GM18498 (cell line): ENCODE data around the gene SLC35F4.
"Not testable (repeated sequence)": the region's sequence is repeated elsewhere in the genome, so short reads cannot be mapped to it uniquely, and the experiment has no call there.

Experiments
- ATAC-seq: cut with Tn5 transposase; IDR thresholded peaks from one replicate; pipeline ENCODE4 v1.9.1; 2021; ENCODE audit warnings: mild to moderate bottlenecking, moderate library complexity; ENCODE audit not compliant: unreplicated experiment

SLC35F4 gene

DNA sequence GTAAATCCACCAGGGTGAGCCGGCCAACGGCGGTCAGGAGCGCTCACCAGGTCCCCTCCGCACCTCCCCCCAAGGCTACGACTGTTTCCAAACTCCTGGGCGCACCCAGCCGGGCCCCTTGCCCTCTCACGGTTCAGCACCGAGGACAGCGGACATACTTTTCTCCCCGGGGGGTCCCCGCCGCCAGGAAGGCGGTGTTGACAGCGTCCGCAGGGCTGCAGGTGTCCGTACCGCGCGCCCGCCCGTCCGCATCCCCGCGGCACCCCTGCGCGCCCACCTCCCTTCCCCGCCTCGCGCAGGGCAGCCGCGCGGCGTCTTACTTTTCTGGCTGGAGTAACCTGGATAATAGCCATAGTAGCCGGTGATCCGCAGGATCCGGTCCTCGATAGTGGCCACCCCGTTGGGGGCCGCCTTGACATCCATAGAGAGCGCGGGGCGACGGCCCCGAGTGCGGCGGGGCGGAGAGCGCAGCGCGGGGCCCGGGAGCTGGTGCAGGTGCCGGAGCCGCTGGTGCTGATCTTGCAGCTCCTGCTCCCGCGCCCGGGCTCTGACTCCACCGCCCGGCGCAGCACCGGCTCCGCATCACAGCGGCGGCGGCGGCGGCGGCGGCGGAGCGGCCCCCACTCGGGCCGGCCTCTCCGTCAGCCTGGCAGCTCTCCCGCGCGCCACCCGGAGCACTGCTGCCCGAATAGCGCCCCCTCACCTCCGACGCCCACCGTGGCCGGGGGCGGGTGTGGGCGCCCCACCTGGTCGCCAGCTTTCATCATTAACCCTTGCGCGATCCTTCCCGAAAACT lies at the start of gene SLC35F4:
Gene SLC35F4 (minus strand): TSS at position 690 of the 796 bp plus-strand sequence.
- ATAC-seq, result no peak

DNA sequence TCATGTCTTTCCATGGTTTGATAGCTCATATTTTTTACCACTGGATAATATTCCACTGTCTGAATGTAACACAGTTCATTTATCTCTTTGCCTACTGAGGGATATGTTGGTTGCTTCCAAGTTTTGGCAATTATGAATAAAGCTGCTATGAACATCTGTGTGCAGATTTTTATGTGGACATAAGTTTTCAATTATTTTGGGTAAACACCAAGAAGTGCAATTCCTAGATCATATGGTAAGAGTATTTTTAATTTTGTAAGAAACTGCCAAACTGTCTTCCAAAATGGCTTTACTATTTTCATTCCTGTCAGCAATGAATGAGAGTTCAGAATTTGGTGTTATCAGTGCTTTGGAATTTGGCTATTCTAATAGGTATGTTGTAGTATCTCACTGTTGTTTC lies 43.7 kb upstream of the SLC35F4 start:
- ATAC-seq, result no peak

DNA sequence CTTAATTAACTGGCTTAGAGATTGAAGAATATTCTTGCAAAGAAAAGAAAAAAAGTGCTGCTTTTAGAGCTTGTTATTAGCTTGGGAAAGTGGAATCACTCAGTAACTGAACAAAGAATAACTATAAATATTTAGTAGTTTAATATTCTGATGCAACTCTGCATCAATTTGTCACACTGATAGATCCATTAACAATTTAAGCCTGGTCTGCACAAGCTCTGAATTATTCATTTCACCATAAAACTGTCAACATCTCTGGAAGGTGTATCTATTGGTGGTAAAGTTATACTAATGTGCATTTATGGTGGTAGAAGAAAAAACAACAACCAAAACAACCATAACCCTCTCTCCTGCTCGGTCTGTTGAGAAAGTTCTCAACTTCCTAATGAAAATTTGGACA lies 38.1 kb upstream of the SLC35F4 start:
- ATAC-seq, result no peak

GRCh38 chr14:57898837-57899572 lies 33.1 kb upstream of the SLC35F4 start:
- no peak for ATAC-seq

- ATAC-seq, result no peak
These were observed 31.4 kb upstream of the SLC35F4 start for GRCh38 chr14:57897144-57897748.

- ATAC-seq, result no peak
These were observed 23.4 kb upstream of the SLC35F4 start for GRCh38 chr14:57889245-57889644.

GRCh38 chr14:57884175-57884574 lies 18.3 kb upstream of the SLC35F4 start:
- ATAC-seq, result no peak

GRCh38 chr14:57883061-57883460 lies 17.2 kb upstream of the SLC35F4 start:
- ATAC-seq, result no peak

DNA sequence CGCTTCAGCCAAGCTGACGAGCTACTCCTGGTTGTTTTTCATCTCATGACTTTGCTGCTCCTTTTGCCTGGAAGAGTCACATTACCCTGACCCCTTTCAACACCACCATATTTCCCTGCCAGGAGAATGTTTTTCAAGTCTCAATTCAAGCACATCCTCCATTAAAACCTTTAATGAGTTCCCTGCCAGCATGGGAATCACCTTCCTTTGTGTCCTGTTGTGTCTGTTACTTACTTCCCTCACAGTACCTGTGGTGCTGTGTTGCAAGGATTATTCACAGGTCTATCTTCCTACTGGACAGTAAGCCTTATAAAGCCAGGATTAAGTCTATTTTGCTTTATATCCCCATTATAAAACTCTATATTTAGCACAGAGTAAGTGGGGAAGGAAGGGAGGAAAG lies 13.6 kb upstream of the SLC35F4 start:
- no peak for ATAC-seq

DNA sequence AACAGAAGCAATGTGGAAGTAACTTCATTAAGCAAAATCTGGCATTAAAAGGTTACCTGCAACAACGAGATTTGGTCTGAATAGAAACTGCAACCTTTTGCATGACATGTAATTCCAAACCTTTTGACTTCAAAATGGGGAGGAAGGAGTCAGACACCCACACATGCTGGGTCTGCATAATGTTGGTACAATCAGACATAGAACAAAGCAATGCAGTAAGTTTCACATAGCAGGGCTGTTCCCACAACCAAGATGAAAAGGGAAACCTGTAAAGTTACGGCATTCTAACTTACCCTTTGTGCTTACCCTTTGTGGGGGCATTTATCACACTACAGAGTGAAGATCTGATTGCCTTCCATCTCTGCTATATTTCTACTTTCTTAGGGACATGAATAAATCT lies 10.1 kb upstream of the SLC35F4 start:
- ATAC-seq, result no peak

DNA sequence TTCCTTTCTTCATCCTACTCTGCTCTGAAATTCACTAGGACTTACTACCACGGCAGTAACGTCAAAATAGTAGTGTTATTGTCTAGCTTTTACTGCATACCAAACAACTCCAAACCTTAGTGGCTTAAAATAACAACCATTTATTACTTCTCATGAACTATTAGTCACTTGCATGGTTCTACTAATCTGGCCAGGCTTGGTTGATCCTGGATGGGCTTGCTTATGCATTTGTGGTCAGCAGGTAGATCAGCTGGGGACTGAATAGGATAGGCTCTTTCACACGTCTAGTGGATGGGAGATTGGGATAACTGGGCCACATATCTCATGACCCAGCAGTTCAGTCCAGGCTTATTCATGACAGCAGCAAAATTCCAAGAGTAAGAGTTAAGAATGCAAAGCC lies 9.4 kb upstream of the SLC35F4 start:
- no peak for ATAC-seq

DNA sequence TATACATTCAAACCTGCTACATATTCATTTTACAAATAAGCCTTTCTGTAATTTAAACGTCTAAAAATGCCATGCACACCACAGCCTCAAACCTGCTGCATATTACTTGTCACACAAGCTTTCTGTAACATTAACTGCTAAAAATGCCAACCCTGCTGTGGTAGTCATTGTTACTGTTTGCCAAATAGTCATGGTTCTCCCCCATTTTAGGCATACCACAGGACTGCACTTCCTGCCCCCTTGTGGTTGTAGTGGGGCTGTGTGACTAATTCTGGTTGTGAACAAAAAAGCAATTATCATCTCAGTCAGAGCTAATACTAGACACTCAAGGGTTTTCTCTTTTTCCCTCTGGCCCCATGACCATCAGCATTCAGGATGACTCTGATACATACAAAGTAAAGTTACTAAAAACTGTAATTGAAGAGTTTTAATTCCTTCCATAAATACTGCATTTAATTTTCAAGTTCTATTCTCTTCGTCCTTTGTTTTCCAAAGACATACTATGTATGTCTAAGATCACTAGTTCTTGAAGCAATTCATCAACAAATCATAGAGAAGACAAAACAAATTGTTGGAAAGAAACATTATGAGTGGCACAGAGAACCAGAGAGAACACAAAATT lies 5.7 kb upstream of the SLC35F4 start:
- peak; percentile 77 for ATAC-seq

DNA sequence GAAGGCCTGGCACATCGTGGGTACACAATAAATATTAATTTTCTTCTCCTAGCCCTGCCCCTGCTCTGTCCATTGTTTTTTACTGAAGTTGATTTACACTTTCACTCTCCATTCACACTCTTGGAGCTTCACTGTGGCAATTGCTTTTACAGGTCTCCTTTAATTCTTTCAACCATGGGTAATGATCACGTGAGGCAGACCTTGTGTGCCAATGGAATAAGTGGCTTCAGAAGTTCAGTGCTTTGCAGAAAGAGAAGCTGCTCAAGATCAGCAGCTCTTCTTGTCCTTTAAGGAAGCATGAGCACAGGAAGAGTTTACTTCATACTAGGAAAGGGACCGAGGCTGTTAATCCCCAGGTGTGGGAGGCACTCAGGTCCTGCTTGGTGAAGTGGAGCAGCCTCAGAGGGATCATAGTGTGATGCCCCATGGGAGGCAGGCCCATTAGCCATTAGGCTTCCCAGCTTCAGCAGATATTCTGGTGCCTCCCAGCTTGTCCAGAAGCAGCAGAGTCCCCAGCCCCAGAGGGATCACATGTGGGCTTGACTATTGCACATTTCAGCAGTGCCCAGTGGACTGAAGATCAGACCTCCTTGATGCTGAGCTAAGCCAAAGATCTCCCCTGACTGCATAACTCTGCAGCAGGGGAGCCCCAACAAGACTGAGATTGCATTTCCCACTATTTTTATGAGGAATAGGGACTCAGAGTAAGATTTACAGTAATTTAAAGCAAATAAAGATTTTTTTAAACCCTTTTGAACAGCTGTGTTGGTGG lies 5.0 kb upstream of the SLC35F4 start:
- ATAC-seq, result no peak

DNA sequence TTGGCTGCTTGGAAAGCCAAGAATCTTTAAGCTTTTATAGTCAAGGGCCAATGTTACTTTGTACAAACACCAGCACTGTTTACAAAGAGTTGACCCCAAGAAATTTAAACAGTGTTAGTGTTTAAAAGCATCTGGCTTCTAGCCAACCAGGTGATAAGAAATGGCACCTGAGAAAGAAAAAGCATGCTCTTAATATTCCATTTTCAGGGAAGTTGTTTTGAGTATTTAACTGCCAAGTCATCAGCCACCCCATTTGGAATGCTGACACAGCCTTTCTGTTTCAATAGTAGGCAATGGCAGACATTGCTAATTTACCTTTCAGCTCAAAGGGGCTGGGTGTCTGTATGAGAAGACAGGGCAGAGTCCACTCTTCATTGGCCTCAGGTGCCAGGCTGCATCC lies 3.7 kb upstream of the SLC35F4 start:
- no peak for ATAC-seq

GRCh38 chr14:57866199-57866705 lies 360 bp upstream of the SLC35F4 start:
- no peak for ATAC-seq

DNA sequence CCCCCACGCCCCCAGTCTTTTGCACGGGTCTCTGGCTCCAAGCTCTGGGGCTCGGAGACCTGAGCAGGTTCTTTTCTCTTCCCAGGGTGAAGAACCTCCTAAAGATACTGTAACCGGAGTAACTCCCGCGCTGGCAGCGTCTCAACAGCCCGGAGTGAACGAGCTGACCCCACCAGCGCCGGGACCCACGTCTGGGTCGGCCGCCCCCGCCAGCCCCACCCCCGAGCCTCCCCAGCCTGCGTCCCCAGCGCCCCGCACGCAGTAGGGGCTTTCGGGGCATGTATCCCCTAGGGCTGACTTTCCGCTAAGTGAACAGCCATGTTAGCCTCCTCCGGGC lies 858 bp downstream of the SLC35F4 start:
- no peak for ATAC-seq

- ATAC-seq, result no peak
These were observed 1.2 kb downstream of the SLC35F4 start for GRCh38 chr14:57864659-57865058.

GRCh38 chr14:57863471-57863870 lies 2.4 kb downstream of the SLC35F4 start:
- no peak for ATAC-seq

- not testable (repeated sequence) for ATAC-seq
These were observed 10.2 kb downstream of the SLC35F4 start for GRCh38 chr14:57855666-57856065.

GRCh38 chr14:57854571-57854970 lies 11.3 kb downstream of the SLC35F4 start:
- ATAC-seq, result no peak

DNA sequence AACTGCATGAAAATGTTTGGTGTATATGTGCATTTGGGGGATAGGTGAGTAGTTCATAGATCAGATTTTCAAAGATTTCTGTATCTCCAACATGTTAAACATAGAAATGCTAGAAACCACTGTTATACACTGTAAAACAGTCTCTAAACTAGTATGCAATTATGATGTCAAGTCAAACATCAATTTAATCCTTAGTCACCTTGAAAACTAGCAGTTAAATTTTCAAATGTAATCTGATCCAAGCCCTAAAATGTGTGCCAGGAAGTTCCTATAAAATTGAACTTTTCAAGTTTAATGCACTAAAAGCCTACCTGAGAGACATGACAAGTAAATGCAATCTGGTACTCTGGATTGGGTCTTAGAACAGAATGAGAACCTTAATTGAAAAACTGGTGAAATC lies 14.5 kb downstream of the SLC35F4 start:
- no peak for ATAC-seq
